GM12878 (cell line): ENCODE results near the gene SLC23A1. TPM values are rescaled to one million over a fixed set of nuclear protein-coding genes. Genes with fewer than 3 reads are reported as not detected.
"Not testable (repeated sequence)": the region's sequence is repeated elsewhere in the genome, so short reads cannot be mapped to it uniquely, and the experiment has no call there.

Source experiments
- ATAC-seq: fragments of 200-7000 bp; cut with Tn5 transposase; 3 replicates; pipeline ENCODE4 v1.9.1; 2020; ENCODE audit warnings: mild to moderate bottlenecking, moderate library complexity
- BruUV-seq: library from RNA; stranded (reverse); fragments of 400-500 nt; replicated peaks from 2 replicates; lab custom pipeline; 2021; lab: Mats Ljungman, UMichigan
- CTCF ChIA-PET: fragments of 300-600 bp; sonication (Branson Sonifier 250); formaldehyde crosslinking; extraction: SDS; loops from one replicate; lab custom pipeline; 2021; ENCODE audit warnings: inconsistent platforms; lab: Yijun Ruan, JAX
- POLR2A ChIA-PET: fragments of 350-600 bp; formaldehyde crosslinking; extraction: SDS; loops from one replicate; lab custom pipeline; 2021; ENCODE audit warnings: inconsistent platforms; lab: Charles Lee
- RAD21 ChIA-PET: fragments of 300-600 bp; sonication (Branson Sonifier 250); formaldehyde crosslinking; loops from one replicate; lab custom pipeline; 2023; ENCODE audit warnings: antibody characterized with exemption; ENCODE audit not compliant: unreplicated experiment; lab: Charles Lee
- SMC1A ChIA-PET: fragments of 300-600 bp; sonication (Branson Sonifier 250); formaldehyde crosslinking; loops from one replicate; lab custom pipeline; 2023; ENCODE audit not compliant: unreplicated experiment, uncharacterized antibody; lab: Charles Lee
- DNase-seq: peaks from one replicate; pipeline ENCODE4 v3.0.0-alpha.2; 2011; ENCODE audit warnings: low read depth, low spot score
- FAIRE-seq: peaks from 3 replicates; lab custom pipeline; 2011; peaks lifted over from hg19 to GRCh38; lab: Jason Lieb, UNC
- H2AFZ ChIP-seq: 2 replicates; pipeline ENCODE4 v1.6.0; 2011; ENCODE audit warnings: low read depth, low read length, control low read depth; ENCODE audit not compliant: control insufficient read depth
- H3K27ac ChIP-seq: 2 replicates; pipeline ENCODE4 v1.5.1; 2011; ENCODE audit warnings: control low read depth; ENCODE audit not compliant: control insufficient read depth, insufficient read depth
- H3K27me3 ChIP-seq, 2 experiments: replicated peaks in 1 of 2; 2 replicates each; pipeline versions ENCODE4 v1.6.0 to v1.6.1; 2011; ENCODE audit warnings: low read length in 1 of 2; ENCODE audit not compliant: control insufficient read depth in 2 of 2, insufficient read depth in 2 of 2
- H3K36me3 ChIP-seq, 2 experiments: 2 replicates each; pipeline ENCODE4 v1.5.1; 2011; ENCODE audit warnings: low read length in 1 of 2; ENCODE audit not compliant: control insufficient read depth in 2 of 2, insufficient read depth in 2 of 2
- H3K4me1 ChIP-seq: 2 replicates; pipeline ENCODE4 v1.6.1; 2011; ENCODE audit warnings: mild to moderate bottlenecking, low read length, moderate library complexity, mixed read lengths; ENCODE audit not compliant: control insufficient read depth, insufficient read depth
- H3K4me2 ChIP-seq: 2 replicates; pipeline ENCODE4 v1.6.0; 2011; ENCODE audit warnings: control low read depth; ENCODE audit not compliant: control insufficient read depth, insufficient read depth
- H3K4me3 ChIP-seq: fragments of 200-600 bp; sonication (generic); 2 replicates; pipeline ENCODE4 v1.5.1; 2016
- H3K79me2 ChIP-seq: 2 replicates; pipeline ENCODE4 v1.6.0; 2011; ENCODE audit warnings: low read length; ENCODE audit not compliant: control insufficient read depth, insufficient read depth
- H3K9ac ChIP-seq: 2 replicates; pipeline ENCODE4 v1.8.0; 2011; ENCODE audit warnings: low read length, control low read depth, mixed read lengths; ENCODE audit not compliant: control insufficient read depth, insufficient read depth
- H3K9me3 ChIP-seq: replicated peaks from 3 replicates; pipeline ENCODE4 v1.5.1; 2011; ENCODE audit warnings: mild to moderate bottlenecking, low read length; ENCODE audit not compliant: control insufficient read depth, insufficient read depth
- H4K20me1 ChIP-seq: 2 replicates; pipeline ENCODE4 v1.6.0; 2011; ENCODE audit not compliant: control insufficient read depth, insufficient read depth
- EZH2 ChIP-seq: IDR thresholded peaks from 2 replicates; pipeline ENCODE4 v1.6.1; 2012; ENCODE audit warnings: low read depth, mild to moderate bottlenecking, control low read depth, inconsistent platforms, low read length, borderline replicate concordance; ENCODE audit not compliant: control insufficient read depth
- IRF5 ChIP-seq: fragments of 450-650 bp; IDR thresholded peaks from 2 replicates; pipeline ENCODE4 v1.6.1; 2017; ENCODE audit warnings: borderline replicate concordance
- MXI1 ChIP-seq: fragments of 150-350 bp; IDR thresholded peaks from 2 replicates; pipeline ENCODE4 v1.6.1; 2011; ENCODE audit warnings: low read depth, mild to moderate bottlenecking, inconsistent platforms, low read length, improper control_type of control experiment
- PBX3 ChIP-seq: IDR thresholded peaks from 2 replicates; pipeline ENCODE4 v1.6.1; 2011; ENCODE audit warnings: mild to moderate bottlenecking, low read depth, low read length, moderate library complexity; ENCODE audit not compliant: insufficient replicate concordance
- RAD21 ChIP-seq: IDR thresholded peaks from 2 replicates; pipeline ENCODE4 v1.6.1; 2011; ENCODE audit warnings: mild to moderate bottlenecking, low read depth, low read length, moderate library complexity; ENCODE audit not compliant: insufficient read depth
- SMAD1 ChIP-seq: fragments of 450-650 bp; IDR thresholded peaks from 2 replicates; pipeline ENCODE4 v1.6.1; 2018; ENCODE audit warnings: mild to moderate bottlenecking, low read depth; ENCODE audit not compliant: partially characterized antibody
- TCF12 ChIP-seq: IDR thresholded peaks from 2 replicates; pipeline ENCODE4 v1.6.1; 2011; ENCODE audit warnings: low read depth, mild to moderate bottlenecking, low read length
- WGBS: methylation state at CpG from one replicate; pipeline ENCODE4 v1.1.6; 2016; ENCODE audit warnings: low lambda C conversion rate; ENCODE audit not compliant: insufficient replicate concordance, insufficient coverage; ENCODE audit errors: missing lambda C conversion rate; 5-methylcytosine and 5-hydroxymethylcytosine counted together
- in situ Hi-C: fragments of 300-500 bp; cut with MboI; formaldehyde crosslinking; loops from 9 replicates; pipeline ENCODE4 v1.14.3; 2018; ENCODE audit warnings: mixed read lengths
- intact Hi-C: fragments of 100-400 bp; cut with micrococcal nuclease; formaldehyde crosslinking; loops from one replicate; pipeline ENCODE4 v1.14.2; 2022; ENCODE audit not compliant: unreplicated experiment
- polyA plus RNA-seq, 11 experiments: library from polyadenylated mRNA; depleted of rRNA in 4 of 11; unstranded in 6 of 11; stranded (reverse) in 5 of 11; fragments of >200 nt; fragmentation: Nextera tagmentation in 4 of 11; fragmentation: Illumina TruSeq in 1 of 11; extraction: Ambion mirVana in 4 of 11; extraction: Trizol in 1 of 11; gene quantifications; 1 replicate in 1 of 11; 2 replicates in 10 of 11; pipeline versions ENCODE4 v1.2.1 to v1.2.3, GENCODE V29; 2011 to 2016; ENCODE audit warnings: inconsistent platforms in 2 of 11, missing spikeins in 2 of 11, low read depth in 1 of 11
- total RNA-seq, 4 experiments: library from RNA; depleted of rRNA in 3 of 4; stranded (reverse); fragments of >200 nt in 3 of 4; fragmentation: Illumina TruSeq in 1 of 4; extraction: Trizol in 1 of 4; gene quantifications; 2 replicates each; pipeline versions ENCODE4 v1.2.1 to v1.2.3, GENCODE V29; 2013 to 2021

Gene SLC23A1
- total and polyA plus RNA-seq, 10 of the 15 experiments (the other 5 are each of a cell fraction or from before 2014, with no cell fraction given), result 0.35 to 4.7 (median 1.6) TPM

GRCh38 chr5:139358064-139358463 lies 25.0 kb downstream of the SLC23A1 start:
- ATAC-seq (no peak), FAIRE-seq (no peak), DNase-seq (no peak)
- ChIA-PET CTCF (interaction anchor here (1.3 kb wide), 1 partner anchor 17 kb away, joined by 4 read pairs; the partner anchor contains the start of gene PAIP2), SMC1A (interaction anchor here (1.4 kb wide), 1 partner anchor 11 kb away, joined by 5 read pairs; no protein-coding TSS in a partner anchor), RAD21 (no interaction called here), POLR2A (interaction anchor here (1.3 kb wide), 1 partner anchor 32 kb away, joined by 3 read pairs; the partner anchor contains the start of gene MZB1)
- intact Hi-C loops, result no loop called here
- no peaks in the 10 kb centered on the region for H3K27me3 ChIP-seq
- H4K20me1 ChIP-seq, result no peaks in the 10 kb centered on the region
- in situ Hi-C loops, result no loop called here
- no peak overlapping the region for H3K4me2 ChIP-seq
- BruUV-seq, result no TSS peak
- no peak overlapping the region for H3K9ac ChIP-seq
- peaks cover 4% of the 10 kb centered on the region; the same call in 2 of the 3 replicates for H3K9me3 ChIP-seq
- H3K36me3 ChIP-seq, result peaks cover 2% of the 10 kb centered on the region in 2 experiments; a peak in 1 of 4 replicates
- H3K4me3 ChIP-seq, result no peak overlapping the region
- no peak overlapping the region for H3K27ac ChIP-seq
- TF ChIP-seq SMAD1 (no peak), TCF12 (no peak), EZH2 (no peak), RAD21 (no peak), IRF5 (no peak), MXI1 (no peak), PBX3 (no peak)
- no peaks in the 10 kb centered on the region for H3K4me1 ChIP-seq
- peaks cover 16% of the 10 kb centered on the region for H3K79me2 ChIP-seq
- no peak overlapping the region for H2AFZ ChIP-seq

- RAD21 ChIA-PET, POLR2A ChIA-PET, in situ Hi-C loops, ATAC-seq, H2AFZ ChIP-seq, CTCF ChIA-PET, H4K20me1 ChIP-seq, H3K27me3 ChIP-seq, H3K36me3 ChIP-seq, BruUV-seq, H3K4me2 ChIP-seq, FAIRE-seq, H3K4me1 ChIP-seq, intact Hi-C loops, H3K9me3 ChIP-seq, H3K27ac ChIP-seq, DNase-seq, H3K4me3 ChIP-seq, H3K9ac ChIP-seq: not testable (repeated sequence)
- SMC1A ChIA-PET, result interaction anchor here (1.4 kb wide), 1 partner anchor 16 kb away, joined by 3 read pairs; no protein-coding TSS in a partner anchor
- peaks cover 20% of the 10 kb centered on the region for H3K79me2 ChIP-seq
- 96% methylated on average over 8 of the region's 8 CpGs for WGBS
Measured at GRCh38 chr5:139355900-139356299, 27.2 kb downstream of the SLC23A1 start.
